CD14-positive monocyte (primary cell): ENCODE data around the gene SYT8. TPM values are rescaled to one million over a fixed set of nuclear protein-coding genes. Genes with fewer than 3 reads are reported as not detected.
A peak's percentile ranks its signal among the peaks of the same experiment; 100 is the strongest.
"Not testable (repeated sequence)": the region's sequence is repeated elsewhere in the genome, so short reads cannot be mapped to it uniquely, and the experiment has no call there.

Source experiments
- DNase-seq, 3 donors: peaks; one replicate each; pipeline ENCODE4 v3.0.0-alpha.2; 2011 to 2022
- H2AFZ ChIP-seq: 2 replicates; pipeline ENCODE4 v1.6.0; 2012; ENCODE audit warnings: mild to moderate bottlenecking, low read depth, low read length, inconsistent platforms; ENCODE audit not compliant: insufficient read depth, poor library complexity, severe bottlenecking
- H3K27ac ChIP-seq, 2 donors: 1 replicate in 1 of 2; 2 replicates in 1 of 2; pipeline ENCODE4 v1.5.1; 2012 to 2013; ENCODE audit warnings: low read length in 2 of 2, control low read depth in 1 of 2, inconsistent platforms in 1 of 2, low read depth in 1 of 2, mild to moderate bottlenecking in 1 of 2
- H3K27me3 ChIP-seq, 2 donors: one replicate each; pipeline versions ENCODE4 v1.6.0 to v1.6.1; 2011 to 2013; ENCODE audit warnings: low read length in 2 of 2; ENCODE audit not compliant: control insufficient read depth in 2 of 2, insufficient read depth in 2 of 2
- H3K36me3 ChIP-seq, 2 donors: replicated peaks in 1 of 2; 1 replicate in 1 of 2; 2 replicates in 1 of 2; pipeline versions ENCODE4 v1.5.1 to v1.6.1; 2012 to 2013; ENCODE audit warnings: low read length in 2 of 2, control low read depth in 1 of 2, inconsistent platforms in 1 of 2, mild to moderate bottlenecking in 1 of 2; ENCODE audit not compliant: insufficient read depth in 2 of 2, control insufficient read depth in 1 of 2
- H3K4me1 ChIP-seq, 2 donors: 1 replicate in 1 of 2; 2 replicates in 1 of 2; pipeline versions ENCODE4 v1.5.1 to v1.6.1; 2012 to 2013; ENCODE audit warnings: low read length in 2 of 2, control low read depth in 1 of 2, inconsistent platforms in 1 of 2, mild to moderate bottlenecking in 1 of 2, moderate library complexity in 1 of 2; ENCODE audit not compliant: insufficient read depth in 2 of 2, control insufficient read depth in 1 of 2
- H3K4me2 ChIP-seq: replicated peaks from 2 replicates; pipeline ENCODE3; 2012; ENCODE audit warnings: low read length, moderate library complexity, mild to moderate bottlenecking; ENCODE audit not compliant: poor library complexity, severe bottlenecking; ENCODE audit errors: extremely low read depth
- H3K4me3 ChIP-seq, 3 experiments: fragments of 200-600 bp in 1 of 3; sonication (generic) in 1 of 3; replicated peaks in 1 of 3; 1 replicate in 2 of 3; 2 replicates in 1 of 3; pipeline ENCODE4 v1.5.1; 2011 to 2013; ENCODE audit warnings: low read length in 3 of 3, mild to moderate bottlenecking in 3 of 3, control low read depth in 2 of 3, low read depth in 2 of 3, inconsistent platforms in 1 of 3, moderate library complexity in 1 of 3
- H3K79me2 ChIP-seq: 2 replicates; pipeline ENCODE4 v1.6.0; 2012; ENCODE audit warnings: mild to moderate bottlenecking, control low read depth, inconsistent platforms, low read length, moderate library complexity; ENCODE audit not compliant: insufficient read depth
- H3K9ac ChIP-seq: 2 replicates; pipeline ENCODE4 v1.6.0; 2017; ENCODE audit warnings: low read length, mild to moderate bottlenecking; ENCODE audit not compliant: insufficient read depth, poor library complexity, severe bottlenecking
- H3K9me3 ChIP-seq, 2 donors: replicated peaks in 1 of 2; 1 replicate in 1 of 2; 2 replicates in 1 of 2; pipeline versions ENCODE4 v1.5.1 to v1.6.1; 2012 to 2013; ENCODE audit warnings: low read length in 2 of 2, control low read depth in 1 of 2; ENCODE audit not compliant: control insufficient read depth in 1 of 2, insufficient read depth in 1 of 2
- H4K20me1 ChIP-seq: 2 replicates; pipeline ENCODE4 v1.6.0; 2012; ENCODE audit warnings: mild to moderate bottlenecking, low read length, control low read depth, moderate library complexity; ENCODE audit not compliant: insufficient read depth
- H3K27ac Mint-ChIP-seq, 7 donors: one replicate each; pipeline ENCODE4 v1.8.0; 2020; ENCODE audit warnings: mild to moderate bottlenecking in 7 of 7, mixed read lengths in 7 of 7, moderate library complexity in 6 of 7, inconsistent platforms in 2 of 7
- H3K27me3 Mint-ChIP-seq, 3 donors: one replicate each; pipeline ENCODE4 v1.8.0; 2021 to 2022; ENCODE audit warnings: low read depth in 3 of 3, mild to moderate bottlenecking in 3 of 3, mixed read lengths in 3 of 3, moderate library complexity in 3 of 3, inconsistent platforms in 1 of 3
- H3K36me3 Mint-ChIP-seq, 2 donors: one replicate each; pipeline ENCODE4 v1.8.0; 2020; ENCODE audit warnings: mixed read lengths in 2 of 2, inconsistent platforms in 1 of 2, mild to moderate bottlenecking in 1 of 2
- H3K4me1 Mint-ChIP-seq: one replicate; pipeline ENCODE4 v1.8.0; 2020; ENCODE audit warnings: mild to moderate bottlenecking, mixed read lengths
- H3K4me3 Mint-ChIP-seq, 2 donors: one replicate each; pipeline ENCODE4 v1.8.0; 2020; ENCODE audit warnings: mild to moderate bottlenecking in 2 of 2, mixed read lengths in 2 of 2, moderate library complexity in 1 of 2
- H3K9me3 Mint-ChIP-seq, 7 donors: one replicate each; pipeline ENCODE4 v1.8.0; 2020 to 2022; ENCODE audit warnings: mixed read lengths in 7 of 7, mild to moderate bottlenecking in 6 of 7, moderate library complexity in 6 of 7, inconsistent platforms in 2 of 7
- WGBS: methylation state at CpG from one replicate; pipeline ENCODE4 v1.1.5; 2013; ENCODE audit warnings: missing lambda C conversion rate; ENCODE audit not compliant: insufficient coverage; 5-methylcytosine and 5-hydroxymethylcytosine counted together
- intact Hi-C, 2 donors: fragments of 100-400 bp; cut with micrococcal nuclease; formaldehyde crosslinking; loops; one replicate each; pipeline versions ENCODE4 v1.15.0 to v1.15.1; 2023
- polyA plus RNA-seq, 3 donors: library from polyadenylated mRNA; depleted of rRNA in 1 of 3; unstranded in 2 of 3; stranded (reverse) in 1 of 3; fragments of 300-500 nt in 2 of 3; fragments of >200 nt in 1 of 3; fragmentation: Illumina TruSeq in 2 of 3; gene quantifications; 1 replicate in 2 of 3; 2 replicates in 1 of 3; pipeline ENCODE4 v1.2.3, GENCODE V29; 2012 to 2021
- TF ChIP-seq, protein P1 (sequence below): fragments of 200-600 bp; IDR thresholded peaks from one replicate; pipeline ENCODE4 v1.8.0; 2022; ENCODE audit warnings: antibody characterized with exemption, mild to moderate bottlenecking

SYT8 gene
- polyA plus RNA-seq, 3 donors, result not detected

DNA sequence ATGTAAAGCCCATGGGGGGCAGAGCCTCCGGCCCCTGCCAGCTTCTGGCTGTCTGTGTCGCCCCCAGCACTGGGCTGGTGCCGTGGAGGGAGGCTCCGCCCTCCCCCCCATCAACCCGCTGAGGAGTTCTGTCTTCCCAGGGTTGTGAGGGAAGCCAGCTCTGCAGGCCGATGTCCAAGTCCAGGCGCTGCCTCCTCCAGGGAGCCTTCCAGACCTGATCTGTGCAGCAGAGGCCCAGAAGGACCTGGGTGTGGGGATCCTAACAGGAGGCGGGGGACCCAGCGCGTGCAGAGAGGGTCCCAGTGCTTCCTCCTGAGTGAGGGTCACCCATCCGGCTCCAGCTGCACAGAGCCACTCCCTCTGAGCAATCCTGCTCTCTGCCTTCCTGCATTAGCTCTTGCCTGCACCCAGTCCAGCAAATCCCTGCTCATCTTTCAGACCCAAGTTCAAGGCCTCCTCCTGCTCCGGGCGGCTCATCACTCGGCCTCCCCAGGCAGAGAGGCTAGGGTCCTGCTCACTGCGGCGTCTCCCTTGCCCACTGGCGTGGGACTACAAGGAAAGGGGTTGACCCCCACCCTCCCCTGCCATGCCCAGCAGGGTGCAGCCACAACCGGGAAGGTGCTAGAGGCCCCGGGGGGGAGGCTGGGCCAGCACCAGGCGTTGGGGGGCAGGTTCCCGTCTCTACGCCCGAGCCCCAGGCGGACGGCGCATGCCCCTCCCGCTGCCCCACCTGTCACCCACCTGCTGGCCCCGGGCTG lies 40.5 kb downstream of the SYT8 start:
- H3K9ac ChIP-seq, result no peak overlapping the region
- no peak overlapping the region for H3K27ac ChIP-seq
- Mint-ChIP-seq H3K4me3 (peak overlapping the region; percentile 21 to 41), H3K36me3 (peaks cover 34 to 57% of the 10 kb centered on the region in 2 donors), H3K27ac (peak overlapping the region in 1 of 7 donors; percentile 23), H3K9me3 (no peaks in the 10 kb centered on the region), H3K27me3 (peaks cover 2 to 5% (median 3%) of the 10 kb centered on the region in 3 donors), H3K4me1 (peaks cover 63% of the 10 kb centered on the region)
- no peaks in the 10 kb centered on the region for H3K27me3 ChIP-seq
- intact Hi-C loops, result no loop called here
- peaks cover 82% of the 10 kb centered on the region for H3K79me2 ChIP-seq
- 80% methylated on average over 16 of the region's 28 CpGs for WGBS
- peaks cover 98% of the 10 kb centered on the region for H4K20me1 ChIP-seq
- TF ChIP-seq, protein P1, sequence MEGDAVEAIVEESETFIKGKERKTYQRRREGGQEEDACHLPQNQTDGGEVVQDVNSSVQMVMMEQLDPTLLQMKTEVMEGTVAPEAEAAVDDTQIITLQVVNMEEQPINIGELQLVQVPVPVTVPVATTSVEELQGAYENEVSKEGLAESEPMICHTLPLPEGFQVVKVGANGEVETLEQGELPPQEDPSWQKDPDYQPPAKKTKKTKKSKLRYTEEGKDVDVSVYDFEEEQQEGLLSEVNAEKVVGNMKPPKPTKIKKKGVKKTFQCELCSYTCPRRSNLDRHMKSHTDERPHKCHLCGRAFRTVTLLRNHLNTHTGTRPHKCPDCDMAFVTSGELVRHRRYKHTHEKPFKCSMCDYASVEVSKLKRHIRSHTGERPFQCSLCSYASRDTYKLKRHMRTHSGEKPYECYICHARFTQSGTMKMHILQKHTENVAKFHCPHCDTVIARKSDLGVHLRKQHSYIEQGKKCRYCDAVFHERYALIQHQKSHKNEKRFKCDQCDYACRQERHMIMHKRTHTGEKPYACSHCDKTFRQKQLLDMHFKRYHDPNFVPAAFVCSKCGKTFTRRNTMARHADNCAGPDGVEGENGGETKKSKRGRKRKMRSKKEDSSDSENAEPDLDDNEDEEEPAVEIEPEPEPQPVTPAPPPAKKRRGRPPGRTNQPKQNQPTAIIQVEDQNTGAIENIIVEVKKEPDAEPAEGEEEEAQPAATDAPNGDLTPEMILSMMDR, result no peak
- no peak for DNase-seq
- no peak overlapping the region for H3K4me2 ChIP-seq
- no peak overlapping the region for H2AFZ ChIP-seq
- no peaks in the 10 kb centered on the region for H3K9me3 ChIP-seq
- peaks cover 20 to 55% of the 10 kb centered on the region in 2 donors for H3K4me1 ChIP-seq
- no peak overlapping the region for H3K4me3 ChIP-seq
- peaks cover 19 to 39% of the 10 kb centered on the region in 2 donors for H3K36me3 ChIP-seq

DNA sequence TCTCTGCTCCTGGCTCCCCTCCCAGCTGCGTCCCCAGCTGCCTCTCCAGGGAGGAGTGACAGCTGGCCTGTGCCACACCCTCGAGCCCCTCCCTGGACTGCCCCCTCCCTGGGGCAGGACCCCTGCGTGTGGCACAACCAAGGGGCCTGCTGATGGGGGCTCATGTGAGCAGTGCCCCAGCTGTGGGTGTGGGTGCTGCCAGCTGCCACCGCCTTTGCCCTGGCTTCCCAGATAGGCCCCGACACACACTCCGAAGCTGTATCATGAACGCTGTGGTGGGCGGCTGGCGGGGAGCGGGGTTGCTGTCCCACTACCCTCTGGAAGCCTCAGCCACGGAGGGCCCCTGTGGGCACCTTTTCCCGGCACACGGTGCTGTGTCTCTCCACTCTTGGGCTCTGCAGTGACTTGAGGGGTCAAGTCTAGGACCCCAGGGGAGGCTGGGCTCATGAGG lies 41.1 kb downstream of the SYT8 start:
- H2AFZ ChIP-seq, H3K27me3 ChIP-seq, H3K4me2 ChIP-seq, DNase-seq, H3K9me3 Mint-ChIP-seq, H3K4me3 ChIP-seq, H3K9ac ChIP-seq, H3K27ac ChIP-seq, H3K9me3 ChIP-seq, H3K27me3 Mint-ChIP-seq, intact Hi-C loops: not testable (repeated sequence)
- Histone ChIP-seq H3K4me1 (peaks cover 26 to 55% of the 10 kb centered on the region in 2 donors), H3K79me2 (peaks cover 76% of the 10 kb centered on the region), H4K20me1 (peaks cover 98% of the 10 kb centered on the region), H3K36me3 (peaks cover 26 to 37% of the 10 kb centered on the region in 2 donors)
- H3K4me3 Mint-ChIP-seq, result peak overlapping the region in 1 of 2 donors; percentile 48
- 86% methylated on average over 11 of the region's 13 CpGs for WGBS
- H3K27ac Mint-ChIP-seq, result peak overlapping the region in 1 of 7 donors; percentile 32
- peaks cover 63% of the 10 kb centered on the region for H3K4me1 Mint-ChIP-seq
- peaks cover 32 to 57% of the 10 kb centered on the region in 2 donors for H3K36me3 Mint-ChIP-seq
